ENCODE measurements around the gene NOL6. TPM values are rescaled to one million over a fixed set of nuclear protein-coding genes. Genes with fewer than 3 reads are reported as not detected.
A peak's percentile ranks its signal among the peaks of the same experiment; 100 is the strongest.

Gene NOL6
- total and polyA plus RNA-seq, 2 of the 13 experiments (the other 11 are each of a cell fraction or from before 2014, with no cell fraction given), result 17.0 to 30.2 TPM

GRCh38 chr9:33452828-33453271 lies 20.9 kb downstream of the NOL6 start (continued):
- no peak for TF ChIP-seq SETDB1 (CRISPR knock-in tag; IDR thresholded peaks at IDR 0.05; ENCODE audit: borderline replicate concordance)
- no peak for TF ChIP-seq HDAC2 (CRISPR knock-in tag; IDR thresholded peaks at IDR 0.05)
- TF ChIP-seq KDM1A (CRISPR knock-in tag; IDR thresholded peaks at IDR 0.05), result no peak
- TF ChIP-seq ZNF780A (CRISPR knock-in tag; IDR thresholded peaks at IDR 0.05), result no peak
- TF ChIP-seq PAWR (CRISPR knock-in tag; IDR thresholded peaks at IDR 0.05; ENCODE audit: borderline replicate concordance), result no peak
- no peak for TF ChIP-seq CEBPZ (IDR thresholded peaks at IDR 0.05; ENCODE audit: low read length)
- TF ChIP-seq PHB2 (IDR thresholded peaks at IDR 0.05; ENCODE audit: partially characterized antibody), result no peak
- TF ChIP-seq FUBP1 (CRISPR knock-in tag; IDR thresholded peaks at IDR 0.05; ENCODE audit: borderline replicate concordance), result no peak
- TF ChIP-seq MXD4 (CRISPR knock-in tag; IDR thresholded peaks at IDR 0.05), result 0 out of 2 replicates have a peak, but pooled peaks have one; percentile 15
- no peak for TF ChIP-seq SAFB2 (CRISPR knock-in tag; IDR thresholded peaks at IDR 0.05; ENCODE audit: borderline replicate concordance, low read depth)
- TF ChIP-seq RXRB (CRISPR knock-in tag; IDR thresholded peaks at IDR 0.05; ENCODE audit: borderline replicate concordance), result peak; percentile 33; the same call in 1 of the 2 replicates
- TF ChIP-seq NFIB (CRISPR knock-in tag; IDR thresholded peaks at IDR 0.05; ENCODE audit: borderline replicate concordance), result no peak
- TF ChIP-seq IKZF5 (CRISPR knock-in tag; IDR thresholded peaks at IDR 0.05), result 0 out of 2 replicates have a peak, but pooled peaks have one; percentile 59
- peak; percentile 61; the same call in 1 of the 2 replicates for TF ChIP-seq ETV5 (CRISPR knock-in tag; IDR thresholded peaks at IDR 0.05; ENCODE audit: borderline replicate concordance)
- TF ChIP-seq KLF6 (CRISPR knock-in tag; IDR thresholded peaks at IDR 0.05), result no peak
- TF ChIP-seq ZNF460 (CRISPR knock-in tag; IDR thresholded peaks at IDR 0.05; ENCODE audit: borderline replicate concordance), result no peak
- no peak for TF ChIP-seq ATF2 (CRISPR knock-in tag; IDR thresholded peaks at IDR 0.05)
- TF ChIP-seq ZNF605 (CRISPR knock-in tag; IDR thresholded peaks at IDR 0.05), result 0 out of 2 replicates have a peak, but pooled peaks have one; percentile 30
- TF ChIP-seq NR1H2 (CRISPR knock-in tag; IDR thresholded peaks at IDR 0.05; ENCODE audit: borderline replicate concordance, low read depth), result no peak
- TF ChIP-seq STAT5B (CRISPR knock-in tag; IDR thresholded peaks at IDR 0.05), result no peak

Data from HepG2 (cell line).